Activated CD8-positive, alpha-beta memory T cell treated with anti-CD3 and anti-CD28 coated beads, Interleukin-2, amount 50 U/mL, for 48 hours (primary cell): Measurements from ENCODE around the gene KMT5B.

Experiments used
- DNase-seq: peaks from one replicate; pipeline ENCODE4 v3.0.0-alpha.2; 2020

The KMT5B gene

GRCh38 chr11:68116974-68117373 is 96.1 kb downstream of the KMT5B start:
- no peak for DNase-seq

GRCh38 chr11:68116126-68116525 is 97.0 kb downstream of the KMT5B start:
- DNase-seq = no peak

DNA sequence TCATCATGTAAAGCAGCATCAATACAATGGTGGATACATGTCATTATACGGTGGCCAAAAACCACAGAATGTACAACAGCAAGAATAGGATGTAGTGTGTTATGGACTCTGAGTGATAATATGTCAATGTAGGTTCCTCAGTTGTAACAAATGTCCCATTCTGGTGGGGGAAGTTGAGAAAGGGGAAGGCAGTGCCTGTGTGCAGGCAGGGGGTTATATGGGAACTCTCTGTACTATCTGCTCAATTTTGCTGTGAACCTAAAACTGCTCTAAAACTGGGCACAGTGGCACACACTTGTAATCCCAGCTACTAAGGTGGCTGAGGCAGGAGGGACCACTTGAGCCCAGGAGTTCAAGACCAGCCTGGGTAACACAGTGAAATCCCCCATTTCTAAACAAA is 97.8 kb downstream of the KMT5B start:
- no peak for DNase-seq

- no peak for DNase-seq
These were observed 99.1 kb downstream of the KMT5B start for GRCh38 chr11:68113986-68114385.

DNA sequence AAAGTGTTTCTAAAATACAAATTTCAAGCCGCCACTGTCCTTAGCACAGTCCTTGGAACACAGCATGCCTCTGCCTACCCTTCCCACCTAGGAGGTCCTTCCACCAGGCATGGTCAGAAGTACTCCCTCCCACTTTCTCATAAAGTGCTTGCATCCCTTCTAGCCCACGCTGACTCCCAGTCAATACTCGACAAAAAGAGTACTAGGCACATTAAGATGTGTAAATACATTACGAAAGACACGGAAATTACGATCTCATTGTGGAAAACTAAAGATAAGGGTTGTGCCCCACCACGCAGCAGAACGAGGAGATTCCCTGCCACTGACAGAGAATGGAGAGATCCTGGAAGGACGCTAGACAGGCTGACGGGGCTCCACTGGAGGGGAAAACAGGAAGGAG is 105.4 kb downstream of the KMT5B start:
- DNase-seq = no peak

- no peak for DNase-seq
These were observed 106.7 kb downstream of the KMT5B start for GRCh38 chr11:68106165-68106940.
